Midbrain (tissue), 1 donor: ENCODE measurements around the gene RRAD.
"Not testable (repeated sequence)": the region's sequence is repeated elsewhere in the genome, so short reads cannot be mapped to it uniquely, and the experiment has no call there.

ENCODE experiments used
- DNase-seq: peaks from one replicate; lab custom pipeline; 2025; lab: John Stamatoyannopoulos, UW

The RRAD gene, protein sequence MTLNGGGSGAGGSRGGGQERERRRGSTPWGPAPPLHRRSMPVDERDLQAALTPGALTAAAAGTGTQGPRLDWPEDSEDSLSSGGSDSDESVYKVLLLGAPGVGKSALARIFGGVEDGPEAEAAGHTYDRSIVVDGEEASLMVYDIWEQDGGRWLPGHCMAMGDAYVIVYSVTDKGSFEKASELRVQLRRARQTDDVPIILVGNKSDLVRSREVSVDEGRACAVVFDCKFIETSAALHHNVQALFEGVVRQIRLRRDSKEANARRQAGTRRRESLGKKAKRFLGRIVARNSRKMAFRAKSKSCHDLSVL

DNA sequence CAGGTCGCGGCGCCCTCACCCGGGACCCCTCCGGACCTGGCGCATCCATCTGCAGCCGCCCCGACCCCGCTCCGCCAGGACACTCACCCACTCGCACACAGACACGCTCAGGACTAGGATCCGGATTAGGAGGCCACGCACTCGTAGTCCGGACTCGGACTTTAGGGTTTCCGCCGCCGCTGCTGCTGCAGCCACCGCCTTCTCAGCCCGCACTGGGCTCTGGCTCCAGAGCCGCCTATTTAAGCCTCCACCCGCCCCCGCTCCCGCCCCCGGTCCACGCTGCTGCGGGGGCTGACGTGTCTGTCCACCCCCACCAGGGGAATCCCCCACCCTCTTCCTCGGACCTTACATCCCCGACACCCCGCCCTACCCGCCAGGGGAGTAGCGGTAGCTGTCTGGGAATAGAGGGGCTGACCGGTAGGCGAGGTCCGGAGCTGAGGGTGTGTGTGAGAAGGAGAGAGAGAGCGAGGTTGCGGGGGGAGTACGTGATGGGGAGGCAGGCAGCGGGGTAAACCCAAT, at the start of gene RRAD:
Gene RRAD (minus strand): TSS at position 214 of the 519 bp plus-strand sequence. CDS start 356 bp downstream, outside the sequence.
- peak; percentile 27 for DNase-seq

DNA sequence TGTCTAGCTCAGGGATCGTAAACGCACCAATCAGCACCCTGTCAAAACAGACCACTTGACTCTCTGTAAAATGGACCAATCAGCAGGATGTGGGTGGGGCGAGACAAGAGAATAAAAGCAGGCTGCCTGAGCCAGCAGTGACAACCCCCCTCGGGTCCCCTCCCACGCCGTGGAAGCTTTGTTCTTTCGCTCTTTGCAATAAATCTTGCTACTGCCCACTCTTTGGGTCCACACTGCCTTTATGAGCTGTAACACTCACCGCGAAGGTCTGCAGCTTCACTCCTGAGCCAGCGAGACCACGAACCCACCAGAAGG, 49.6 kb upstream of the RRAD start:
- not testable (repeated sequence) for DNase-seq

DNA sequence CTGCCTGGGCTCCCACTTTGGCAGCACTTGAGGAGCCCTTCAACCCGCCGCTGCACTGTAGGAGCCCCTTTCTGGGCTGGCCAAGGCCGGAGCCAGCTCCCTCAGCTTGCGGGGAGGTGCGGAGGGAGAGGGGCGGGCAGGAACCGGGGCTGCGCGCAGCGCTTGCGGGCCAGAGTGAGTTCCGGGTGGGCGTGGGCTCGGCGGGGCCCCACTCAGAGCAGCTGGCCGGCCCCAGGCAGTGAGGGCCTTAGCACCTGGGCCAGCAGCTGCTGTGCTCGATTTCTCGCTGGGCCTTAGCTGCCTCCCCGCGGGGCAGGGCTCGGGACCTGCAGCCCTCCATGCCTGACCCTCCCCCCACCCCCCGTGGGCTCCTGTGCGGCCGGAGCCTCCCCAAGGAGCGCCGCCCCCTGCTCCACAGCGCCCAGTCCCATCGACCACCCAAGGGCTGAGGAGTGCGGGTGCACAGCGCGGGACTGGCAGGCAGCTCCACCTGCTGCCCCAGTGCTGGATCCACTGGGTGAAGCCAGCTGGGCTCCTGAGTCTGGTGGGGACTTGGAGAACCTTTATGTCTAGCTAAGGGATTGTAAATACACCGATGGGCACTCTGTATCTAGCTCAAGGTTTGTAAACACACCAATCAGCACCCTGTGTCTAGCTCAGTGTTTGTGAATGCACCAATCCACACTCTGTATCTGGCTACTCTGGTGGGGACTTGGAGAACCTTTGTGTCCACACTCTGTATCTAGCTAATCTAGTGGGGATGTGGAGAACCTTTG, 49.0 kb upstream of the RRAD start:
- not testable (repeated sequence) for DNase-seq

DNA sequence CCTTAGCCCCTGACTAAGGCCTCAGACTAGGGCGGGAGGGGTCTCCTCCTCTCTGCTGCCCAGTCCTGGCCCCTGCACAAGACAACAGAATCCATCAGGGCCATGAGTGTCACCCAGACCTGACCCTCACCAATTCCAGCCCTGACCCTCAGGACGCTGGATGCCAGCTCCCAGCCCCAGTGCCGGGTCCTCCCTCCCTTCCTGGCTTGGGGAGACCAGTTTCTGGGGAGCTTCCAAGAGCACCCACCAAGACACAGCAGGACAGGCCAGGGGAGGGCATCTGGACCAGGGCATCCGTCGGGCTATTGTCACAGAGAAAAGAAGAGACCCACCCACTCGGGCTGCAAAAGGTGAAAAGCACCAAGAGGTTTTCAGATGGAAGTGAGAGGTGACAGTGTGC, 48.4 kb upstream of the RRAD start:
- no peak for DNase-seq

DNA sequence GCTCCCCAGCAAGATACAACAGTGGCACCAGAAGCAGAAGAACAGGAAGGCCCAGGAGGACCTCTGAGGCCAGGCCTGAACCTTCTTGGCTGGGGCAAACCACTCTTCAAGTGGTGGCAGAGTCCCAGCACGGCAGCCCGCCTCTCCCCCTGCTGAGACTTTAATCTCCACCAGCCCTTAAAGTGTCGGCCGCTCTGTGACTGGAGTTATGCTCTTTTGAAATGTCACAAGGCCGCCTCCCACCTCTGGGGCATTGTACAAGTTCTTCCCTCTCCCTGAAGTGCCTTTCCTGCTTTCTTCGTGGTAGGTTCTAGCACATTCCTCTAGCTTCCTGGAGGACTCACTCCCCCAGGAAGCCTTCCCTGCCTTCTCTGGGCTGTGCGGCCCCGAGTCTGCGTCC, 47.6 kb upstream of the RRAD start:
- no peak for DNase-seq

DNA sequence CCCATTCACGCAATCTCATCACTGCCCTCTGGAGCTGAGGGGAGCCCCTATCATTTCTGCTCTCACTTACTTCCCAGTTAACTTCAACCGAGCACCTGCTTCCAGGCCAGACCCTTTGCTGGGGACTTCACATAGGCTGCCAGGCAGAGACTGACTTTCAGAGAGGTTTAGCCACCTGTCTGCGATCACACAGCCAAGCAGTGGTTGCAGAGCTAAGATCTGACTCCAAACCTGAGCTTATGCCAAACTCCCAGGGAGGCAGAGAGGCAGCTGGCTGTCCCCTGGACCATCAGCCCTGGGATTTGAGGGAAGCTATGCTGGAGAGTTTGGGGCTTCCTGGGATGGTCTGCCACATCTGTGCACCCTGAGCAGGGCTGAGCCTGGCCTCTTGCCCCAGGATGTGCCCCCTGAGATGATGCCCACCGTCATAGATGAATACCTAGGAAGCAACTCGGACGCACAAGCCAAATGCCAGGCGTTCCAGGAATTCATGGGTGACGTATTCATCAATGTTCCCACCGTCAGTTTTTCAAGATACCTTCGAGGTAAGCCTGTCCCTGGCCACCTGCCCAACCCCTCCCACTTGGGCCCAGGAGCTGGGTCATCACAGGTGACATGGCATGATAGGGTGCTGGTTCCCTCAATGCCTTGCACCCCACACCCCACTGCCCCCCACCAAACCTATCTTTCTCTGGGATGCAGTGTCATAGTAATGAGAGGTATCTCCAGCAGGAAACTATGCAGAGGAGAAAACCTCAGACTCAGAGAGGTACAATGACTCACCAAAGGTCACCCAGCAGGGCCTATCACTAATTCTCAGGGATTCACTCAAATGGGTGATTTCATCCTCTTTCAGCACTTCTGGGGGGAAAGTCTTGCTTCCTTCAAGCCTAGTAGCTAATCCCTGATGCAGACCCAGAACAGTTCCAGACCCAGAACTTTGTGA, 45.7 kb upstream of the RRAD start:
- no peak for DNase-seq

DNA sequence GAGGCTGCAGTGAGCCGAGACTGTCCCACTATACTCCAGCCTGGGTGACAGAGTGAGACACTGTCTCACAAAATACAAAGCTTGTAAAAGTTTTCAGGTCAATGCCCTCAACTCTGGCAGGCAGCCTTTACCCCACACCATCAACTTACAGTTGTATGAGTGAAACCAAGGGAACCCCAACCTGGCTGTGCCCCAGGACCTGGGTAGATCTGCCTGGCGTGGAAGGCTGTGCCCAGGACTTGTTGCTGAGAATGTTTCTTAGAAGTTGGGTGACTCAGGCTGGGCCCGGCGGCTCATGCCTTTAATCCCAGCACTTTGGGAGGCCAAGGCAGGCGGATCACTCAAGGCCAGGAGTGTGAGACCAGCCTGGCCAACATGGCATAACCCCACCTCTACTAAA, 43.5 kb upstream of the RRAD start:
- no peak for DNase-seq

DNA sequence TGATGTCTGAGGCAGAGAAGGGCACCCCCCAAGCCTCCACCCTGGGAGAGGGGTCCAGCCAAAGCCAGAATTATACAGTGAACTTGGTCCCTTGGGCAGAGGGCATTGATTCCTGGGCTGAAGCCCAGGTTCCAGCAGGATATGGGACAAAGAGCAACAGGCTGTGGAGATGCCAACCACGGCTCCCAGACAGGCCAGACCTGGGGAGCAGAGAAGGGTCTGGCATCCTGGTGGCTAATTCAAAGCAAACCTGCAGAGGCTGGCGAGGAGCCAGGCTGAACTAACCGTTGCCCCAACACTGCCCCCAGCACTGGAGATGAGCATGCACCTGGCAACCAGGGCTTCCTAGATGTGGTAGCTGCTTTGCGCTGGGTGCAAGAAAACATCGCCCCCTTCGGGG, 38.7 kb upstream of the RRAD start:
- no peak for DNase-seq

DNA sequence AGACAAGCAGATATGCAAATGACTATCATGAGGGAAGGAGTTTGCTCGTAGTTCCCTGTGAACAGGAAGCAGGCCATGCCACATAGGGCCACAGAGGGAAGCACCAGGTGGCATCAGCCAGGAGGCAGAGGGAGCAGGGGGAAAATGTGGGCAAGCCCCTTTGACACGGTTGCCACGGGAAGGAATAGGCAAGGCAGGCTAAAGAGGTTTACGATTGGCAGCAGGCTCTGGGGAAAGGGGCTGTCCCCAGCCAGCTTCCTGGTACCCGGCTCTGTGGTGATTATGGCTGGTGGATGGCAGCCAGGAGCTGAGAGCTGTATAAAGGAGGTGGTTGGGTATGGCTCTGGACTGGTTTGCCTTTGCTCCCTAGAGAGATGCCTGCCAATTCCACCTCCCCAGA, 36.6 kb upstream of the RRAD start:
- DNase-seq = no peak

DNA sequence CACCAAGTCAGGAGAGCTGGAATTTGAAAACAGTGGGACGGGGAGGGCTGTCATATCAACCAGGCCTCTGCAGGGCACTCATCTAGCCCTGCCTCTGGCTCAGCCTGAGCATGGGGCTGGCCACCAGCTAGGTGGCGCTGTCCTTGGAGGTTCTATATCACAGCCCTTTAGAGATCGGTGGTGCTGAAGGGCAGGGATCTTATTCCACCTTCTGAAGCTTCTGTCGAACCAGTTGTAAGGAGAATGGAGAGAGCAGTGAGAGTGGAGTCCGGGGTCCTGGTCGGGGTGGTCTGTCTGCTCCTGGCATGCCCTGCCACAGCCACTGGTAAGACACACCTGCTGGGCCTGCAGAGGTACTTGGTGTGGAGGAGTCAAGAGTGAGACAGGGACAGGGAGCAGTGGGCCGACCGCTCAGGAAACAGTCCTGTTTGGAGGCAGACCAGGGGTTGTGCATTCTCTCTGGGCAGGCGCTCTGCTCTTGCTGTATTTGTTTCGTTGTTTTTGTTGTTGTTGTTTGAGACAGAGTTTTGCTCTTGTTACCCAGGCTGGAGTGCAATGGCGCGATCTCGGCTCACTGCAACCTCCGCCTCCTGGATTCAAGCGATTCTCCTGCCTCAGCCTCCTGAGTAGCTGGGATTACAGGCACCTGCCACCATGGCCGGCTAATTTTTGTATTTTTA, 35.9 kb upstream of the RRAD start, which contains the start of gene CES3:
Gene CES3 (plus strand): TSS at position 202 of the 680 bp plus-strand sequence. CDS start 42 bp downstream, at position 244.
- peak; percentile 34 for DNase-seq

DNA sequence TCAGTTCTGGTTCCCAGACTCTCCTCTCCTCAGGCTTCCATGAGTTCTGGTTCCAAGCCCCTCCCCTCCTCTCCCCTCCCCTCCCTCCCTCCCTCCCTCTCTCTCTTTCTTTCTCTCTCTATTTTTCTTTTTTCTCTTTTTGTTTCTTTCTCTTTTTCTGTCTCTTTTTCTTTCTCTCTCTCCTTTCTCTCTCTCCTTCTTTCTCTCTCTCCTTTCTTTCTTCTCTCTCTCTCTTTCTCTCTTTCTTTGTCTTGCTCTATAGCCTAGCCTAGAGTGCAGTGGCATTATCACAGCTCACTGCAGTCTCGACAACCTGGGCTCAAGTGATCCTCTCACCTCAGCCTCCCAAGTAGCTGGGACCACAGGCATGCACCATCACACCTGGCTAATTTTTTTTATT, 34.9 kb upstream of the RRAD start:
- no peak for DNase-seq

DNA sequence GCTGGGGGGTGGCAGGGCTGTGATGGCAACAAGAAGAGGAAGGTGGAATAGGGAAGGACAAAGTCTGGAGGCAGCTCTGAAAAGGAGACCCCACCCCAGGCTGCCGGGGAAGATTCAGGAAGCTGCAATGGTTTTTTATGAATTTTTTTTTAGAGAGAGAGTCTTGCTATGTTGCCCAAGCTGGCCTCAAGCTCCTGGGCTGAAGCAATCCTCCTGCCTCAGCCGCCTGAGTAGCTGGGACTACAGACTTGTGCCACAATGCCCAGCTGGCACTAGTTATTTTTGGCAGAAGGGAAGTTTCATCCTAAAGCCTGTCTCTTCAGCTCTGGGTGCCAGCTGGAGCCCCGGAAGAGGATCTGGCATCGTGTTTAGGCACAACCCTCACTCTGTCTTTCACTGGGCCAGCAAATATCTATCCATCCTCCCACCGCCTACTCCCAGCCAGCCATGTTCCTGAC, 34.4 kb upstream of the RRAD start:
- DNase-seq = no peak

DNA sequence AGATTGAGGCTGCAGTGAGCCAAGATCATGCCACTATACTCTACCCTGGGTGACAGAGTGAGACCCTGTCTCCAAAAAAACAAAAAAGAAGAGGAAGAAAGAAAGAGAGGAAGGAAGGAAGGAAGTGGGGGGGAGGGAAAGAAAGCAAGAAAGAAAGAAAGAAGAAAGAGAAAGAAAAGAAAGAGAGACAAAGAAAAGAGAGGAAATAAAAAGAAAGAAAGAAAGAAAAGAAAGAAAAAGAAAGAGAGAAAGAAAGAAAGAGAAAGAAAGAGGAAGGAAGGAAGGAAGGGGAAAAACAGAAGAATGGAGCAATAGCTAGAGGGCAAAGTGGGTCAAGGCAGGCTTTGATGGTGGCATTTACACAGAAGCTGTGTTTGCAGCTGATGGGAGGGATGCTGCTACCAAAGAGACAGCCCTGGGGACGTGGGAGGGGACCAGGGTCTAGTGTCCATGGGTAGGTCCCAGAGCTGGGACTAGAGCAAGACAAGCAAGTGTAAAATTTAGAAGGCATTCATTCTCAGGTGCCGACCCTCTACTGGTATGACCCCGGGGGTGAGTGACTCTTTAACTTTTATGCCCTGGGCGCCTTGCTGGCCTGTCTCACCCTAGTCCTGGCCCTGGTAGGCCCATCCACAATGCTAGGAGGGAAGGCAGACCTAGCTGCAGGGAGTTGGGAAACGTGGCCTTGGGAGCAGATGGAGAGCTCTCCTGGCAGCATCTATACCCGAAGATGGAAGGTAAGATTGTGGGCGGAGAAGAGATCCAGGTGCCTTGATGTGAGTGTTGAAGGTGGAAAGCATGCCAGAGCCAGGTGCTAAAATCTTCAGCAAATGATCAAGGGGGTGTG, 33.7 kb upstream of the RRAD start:
- DNase-seq = no peak

DNA sequence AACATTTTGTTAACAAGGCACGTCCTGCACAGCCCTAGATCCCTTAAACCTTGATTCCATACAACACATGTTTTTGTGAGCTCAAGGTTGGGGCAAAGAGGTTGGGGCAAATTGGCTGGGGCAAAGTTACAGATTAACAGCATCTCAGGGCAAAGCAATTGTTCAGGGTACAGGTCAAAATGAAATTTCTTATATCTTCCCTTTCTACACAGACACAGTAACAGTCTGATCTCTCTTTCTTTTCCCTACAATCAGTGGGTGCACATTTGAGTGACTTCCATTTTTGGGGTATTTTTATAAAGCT, 30.8 kb upstream of the RRAD start:
- not testable (repeated sequence) for DNase-seq

DNA sequence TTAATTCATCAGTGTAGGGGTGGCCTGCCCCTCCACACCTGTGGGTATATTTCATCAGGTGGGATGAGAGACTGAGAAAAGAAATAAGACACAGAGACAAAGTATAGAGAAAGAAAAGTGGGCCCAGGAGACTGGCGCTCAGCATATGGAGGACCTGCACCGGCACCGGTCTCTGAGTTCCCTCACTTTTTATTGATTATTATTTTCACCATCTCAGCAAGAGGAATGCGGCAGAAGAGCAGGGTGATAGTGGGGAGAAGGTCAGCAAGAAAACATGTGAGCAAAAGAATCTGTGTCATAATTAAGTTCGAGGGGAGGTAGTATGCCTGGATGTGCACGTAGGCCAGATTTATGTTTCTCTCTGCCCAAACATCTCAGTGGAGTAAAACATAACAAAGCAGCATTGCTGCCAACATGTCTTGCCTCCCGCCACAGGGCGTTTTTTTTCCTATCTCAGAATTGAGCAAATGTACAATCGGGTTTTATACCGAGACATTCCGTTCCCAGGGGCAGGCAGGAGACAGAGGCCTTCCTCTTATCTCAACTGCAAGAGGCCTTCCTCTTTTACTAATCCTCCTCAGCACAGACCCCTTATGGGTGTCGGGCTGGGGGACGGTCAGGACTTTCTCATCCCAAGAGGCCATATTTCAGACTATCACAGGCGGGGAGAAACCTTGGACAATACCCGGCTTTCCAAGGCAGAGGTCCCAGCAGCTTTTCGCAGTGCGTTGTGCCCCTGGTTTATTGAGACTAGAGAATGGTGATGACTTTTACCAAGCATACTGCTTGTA, 30.2 kb upstream of the RRAD start:
- DNase-seq = not testable (repeated sequence)

DNA sequence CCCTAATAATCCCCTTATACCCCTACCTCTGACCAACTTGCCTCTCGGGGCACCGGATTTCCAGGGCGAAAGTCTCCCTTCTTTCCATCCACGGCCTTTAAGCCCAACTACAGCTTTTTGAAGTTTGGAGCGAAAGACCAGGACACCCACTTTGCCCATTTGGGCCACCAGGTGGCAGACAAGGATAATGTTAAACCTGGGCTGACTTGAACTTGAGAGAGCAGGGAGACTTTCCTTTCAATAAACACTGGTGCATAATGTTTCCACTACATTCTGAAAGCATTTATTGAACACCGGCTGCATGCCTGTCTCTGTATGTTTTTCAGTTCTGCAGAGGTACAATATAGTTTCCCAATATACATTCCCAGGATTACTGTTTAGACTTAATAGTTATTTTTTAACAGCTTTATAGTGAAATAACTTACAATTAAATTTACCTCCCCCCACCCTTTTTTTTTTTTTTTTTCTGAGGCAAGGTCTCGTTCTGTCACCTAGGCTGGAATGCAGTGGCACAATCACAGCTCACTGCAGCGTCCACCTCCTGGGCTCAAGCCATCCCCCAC, 28.8 kb upstream of the RRAD start:
- DNase-seq = peak; percentile 79

DNA sequence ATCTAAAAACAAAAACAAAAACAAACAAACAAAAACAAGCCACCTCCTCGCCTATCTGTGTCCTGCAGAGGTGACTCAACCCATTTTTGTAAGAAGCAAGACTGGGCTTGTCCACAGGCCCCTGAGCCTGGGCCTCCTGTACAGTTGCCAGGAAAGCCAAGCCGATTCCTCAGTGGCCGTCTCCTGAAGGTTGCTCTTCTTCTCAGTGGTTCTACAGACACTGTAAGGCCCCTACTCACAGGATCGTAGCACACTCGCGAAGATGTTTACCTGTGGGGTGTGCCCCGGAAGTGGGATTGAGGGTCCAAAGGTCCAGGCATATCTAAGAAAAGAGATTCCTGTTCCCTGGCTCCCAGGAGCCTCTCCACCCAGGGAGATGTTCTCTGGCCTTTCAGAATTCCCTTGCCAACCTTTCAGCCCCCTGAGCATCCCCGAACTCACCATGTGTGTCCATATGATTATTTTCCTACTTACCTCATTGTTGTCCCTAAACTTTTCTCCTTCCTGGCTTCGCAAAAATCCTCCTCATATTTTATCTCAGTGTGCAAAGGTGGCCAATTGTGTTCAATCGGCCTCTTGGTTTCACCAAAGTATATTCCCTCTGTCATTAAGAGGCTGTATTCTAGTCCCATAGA, 28.2 kb upstream of the RRAD start:
- DNase-seq = no peak

DNA sequence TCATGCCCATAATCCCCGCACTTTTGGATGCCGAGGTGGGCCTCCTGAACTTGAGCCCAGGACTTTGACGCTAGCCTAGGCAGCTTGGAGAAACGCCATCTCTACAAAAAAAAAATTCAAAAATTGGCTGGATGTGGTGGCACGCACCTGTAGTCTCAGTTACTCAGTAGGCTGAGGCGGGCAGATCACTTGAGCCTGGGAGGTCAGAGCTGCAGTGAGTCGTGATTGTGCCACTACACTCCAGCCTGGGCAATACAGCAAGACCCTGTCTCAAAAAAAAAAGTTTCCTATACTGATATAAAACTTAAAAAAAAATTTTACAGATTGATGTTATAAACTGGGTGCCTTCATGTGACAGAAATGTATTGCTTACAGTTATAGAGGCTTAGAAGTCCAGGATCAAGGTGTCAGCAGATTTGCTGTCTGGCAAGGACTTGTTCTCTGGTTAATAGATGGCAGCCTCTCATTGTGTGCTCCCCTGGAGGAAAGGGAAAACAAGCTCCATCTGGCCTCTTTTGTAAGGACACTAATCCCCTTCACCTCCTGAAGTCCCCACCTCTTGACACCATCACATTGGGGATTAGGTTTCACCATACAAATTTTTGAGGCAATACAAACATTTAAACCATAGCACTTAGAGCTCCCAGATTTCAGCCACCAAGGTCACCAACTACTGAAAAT, 27.2 kb upstream of the RRAD start:
- no peak for DNase-seq
